ENCODE results near the gene DMTF1.

GRCh38 chr7:87231258-87231657 is 79.0 kb downstream of the DMTF1 start:
- TF ChIP-seq ZNF174 (tag by site-specific recombination; IDR thresholded peaks at IDR 0.05) (no peak), ZNF184 (tag by site-specific recombination; IDR thresholded peaks at IDR 0.05) (no peak), CTCF (tag by site-specific recombination; IDR thresholded peaks at IDR 0.05) (no peak), ZNF433 (tag by site-specific recombination; IDR thresholded peaks at IDR 0.05; ENCODE audit: low read depth) (no peak), ZNF555 (tag by site-specific recombination; conservative IDR thresholded peaks at IDR 0.05) (no peak), YY1 (tag by site-specific recombination; IDR thresholded peaks at IDR 0.05) (no peak)

Measured in HEK293 (cell line).